OCI-LY1 (cell line): ENCODE measurements around the gene ACTG1.

Experiments used
- H2AFZ ChIP-seq: fragments of 200-600 bp; sonication (generic), shearing (Covaris generic); 2 replicates; pipeline ENCODE4 v1.6.0; 2014; ENCODE audit warnings: antibody characterized with exemption, mild to moderate bottlenecking, low read length
- H3F3A ChIP-seq: fragments of 200-600 bp; sonication (generic), shearing (Covaris generic); 2 replicates; pipeline ENCODE4 v1.6.0; 2014; ENCODE audit warnings: mild to moderate bottlenecking, antibody characterized with exemption, low read length, moderate library complexity; ENCODE audit not compliant: insufficient read depth
- H3K27ac ChIP-seq: fragments of 200-600 bp; sonication (generic); 2 replicates; pipeline ENCODE4 v1.5.1; 2014; ENCODE audit warnings: low read length, mixed run types, mild to moderate bottlenecking, low read depth; ENCODE audit not compliant: poor library complexity, severe bottlenecking
- H3K27me3 ChIP-seq: fragments of 200-600 bp; sonication (generic); 2 replicates; pipeline ENCODE4 v1.6.0; 2014; ENCODE audit warnings: antibody characterized with exemption, mild to moderate bottlenecking, low read length, moderate library complexity; ENCODE audit not compliant: insufficient read depth
- H3K36me3 ChIP-seq: fragments of 200-600 bp; sonication (generic); 2 replicates; pipeline ENCODE4 v1.6.1; 2014; ENCODE audit warnings: mild to moderate bottlenecking, antibody characterized with exemption, low read length, moderate library complexity, mixed read lengths; ENCODE audit not compliant: insufficient read depth
- H3K4me1 ChIP-seq: fragments of 200-600 bp; sonication (generic); 2 replicates; pipeline ENCODE4 v1.5.1; 2014; ENCODE audit warnings: mild to moderate bottlenecking, low read length, moderate library complexity; ENCODE audit not compliant: insufficient read depth, severe bottlenecking
- H3K4me2 ChIP-seq: fragments of 200-600 bp; sonication (generic), shearing (Covaris generic); 2 replicates; pipeline ENCODE4 v1.6.1; 2014; ENCODE audit warnings: low read length
- H3K4me3 ChIP-seq: fragments of 200-600 bp; sonication (generic); 2 replicates; pipeline ENCODE4 v1.5.1; 2014; ENCODE audit warnings: low read length, low read depth, mild to moderate bottlenecking, mixed read lengths; ENCODE audit not compliant: poor library complexity, severe bottlenecking
- H3K79me2 ChIP-seq: fragments of 200-600 bp; shearing (Covaris generic); 2 replicates; pipeline ENCODE4 v1.6.1; 2016; ENCODE audit warnings: mixed run types, low read length, mixed read lengths; ENCODE audit not compliant: insufficient read depth
- H3K9ac ChIP-seq: fragments of 200-600 bp; sonication (generic), shearing (Covaris generic); 2 replicates; pipeline ENCODE4 v1.6.1; 2014; ENCODE audit warnings: mild to moderate bottlenecking, low read length, mixed read lengths
- H3K9me2 ChIP-seq: fragments of 200-600 bp; sonication (generic), shearing (Covaris generic); 2 replicates; pipeline ENCODE4 v1.6.1; 2014; ENCODE audit warnings: low read depth, mild to moderate bottlenecking, low read length, mixed read lengths
- H3K9me3 ChIP-seq: fragments of 200-600 bp; shearing (Covaris generic); 2 replicates; pipeline ENCODE4 v1.6.1; 2014; ENCODE audit warnings: low read length, mixed read lengths
- H4K20me1 ChIP-seq: fragments of 200-600 bp; sonication (generic), shearing (Covaris generic); 2 replicates; pipeline ENCODE4 v1.6.0; 2016; ENCODE audit warnings: mild to moderate bottlenecking, low read length; ENCODE audit not compliant: insufficient read depth
- EZH2 ChIP-seq: fragments of 200-600 bp; sonication (generic), shearing (Covaris generic); IDR thresholded peaks from 2 replicates; pipeline ENCODE4 v1.8.0; 2017; ENCODE audit warnings: borderline replicate concordance, mixed run types, mild to moderate bottlenecking, antibody characterized with exemption, low read length, moderate library complexity, mixed read lengths
- TF ChIP-seq, protein P1 (sequence below): fragments of 200-600 bp; sonication (generic), shearing (Covaris generic); IDR thresholded peaks from 2 replicates; pipeline ENCODE4 v1.5.1; 2017; ENCODE audit warnings: mild to moderate bottlenecking, antibody characterized with exemption, low read length, moderate library complexity, mixed read lengths

Gene ACTG1

DNA sequence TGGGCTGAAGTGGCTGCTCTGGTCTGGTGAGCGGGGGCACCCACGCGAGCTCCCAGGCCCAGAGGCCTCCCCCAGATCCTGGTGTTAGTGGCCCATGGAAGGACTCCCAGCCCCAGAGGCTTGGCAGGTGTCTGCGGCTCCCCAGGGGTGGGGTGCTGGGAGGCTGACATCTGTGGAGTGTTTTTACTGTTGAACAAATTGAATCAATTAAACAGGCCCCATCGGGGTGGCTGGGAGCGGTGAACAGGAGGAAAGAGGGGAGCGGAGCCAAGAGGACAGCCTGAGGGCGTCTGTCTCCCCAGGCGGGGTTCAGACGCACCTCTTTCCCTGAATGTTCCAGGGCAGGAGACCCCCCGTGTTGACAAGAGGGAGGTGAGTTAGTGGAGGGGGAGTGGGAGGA lies 29.9 kb downstream of the ACTG1 start:
- Histone ChIP-seq H3K9me3 (no peaks in the 10 kb centered on the region), H3K4me1 (peaks cover 14% of the 10 kb centered on the region), H3K27ac (no peak overlapping the region), H3K9ac (no peak overlapping the region), H3K4me2 (no peak overlapping the region), H3K27me3 (no peaks in the 10 kb centered on the region; the same call in 1 of the 2 replicates), H3K4me3 (no peak overlapping the region), H4K20me1 (no peaks in the 10 kb centered on the region), H3K36me3 (no peaks in the 10 kb centered on the region), H2AFZ (no peak overlapping the region), H3K79me2 (no peaks in the 10 kb centered on the region), H3K9me2 (no peaks in the 10 kb centered on the region), H3F3A (no peaks in the 10 kb centered on the region)
- TF ChIP-seq, protein P1, sequence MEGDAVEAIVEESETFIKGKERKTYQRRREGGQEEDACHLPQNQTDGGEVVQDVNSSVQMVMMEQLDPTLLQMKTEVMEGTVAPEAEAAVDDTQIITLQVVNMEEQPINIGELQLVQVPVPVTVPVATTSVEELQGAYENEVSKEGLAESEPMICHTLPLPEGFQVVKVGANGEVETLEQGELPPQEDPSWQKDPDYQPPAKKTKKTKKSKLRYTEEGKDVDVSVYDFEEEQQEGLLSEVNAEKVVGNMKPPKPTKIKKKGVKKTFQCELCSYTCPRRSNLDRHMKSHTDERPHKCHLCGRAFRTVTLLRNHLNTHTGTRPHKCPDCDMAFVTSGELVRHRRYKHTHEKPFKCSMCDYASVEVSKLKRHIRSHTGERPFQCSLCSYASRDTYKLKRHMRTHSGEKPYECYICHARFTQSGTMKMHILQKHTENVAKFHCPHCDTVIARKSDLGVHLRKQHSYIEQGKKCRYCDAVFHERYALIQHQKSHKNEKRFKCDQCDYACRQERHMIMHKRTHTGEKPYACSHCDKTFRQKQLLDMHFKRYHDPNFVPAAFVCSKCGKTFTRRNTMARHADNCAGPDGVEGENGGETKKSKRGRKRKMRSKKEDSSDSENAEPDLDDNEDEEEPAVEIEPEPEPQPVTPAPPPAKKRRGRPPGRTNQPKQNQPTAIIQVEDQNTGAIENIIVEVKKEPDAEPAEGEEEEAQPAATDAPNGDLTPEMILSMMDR: no peak
- no peak for TF ChIP-seq EZH2

DNA sequence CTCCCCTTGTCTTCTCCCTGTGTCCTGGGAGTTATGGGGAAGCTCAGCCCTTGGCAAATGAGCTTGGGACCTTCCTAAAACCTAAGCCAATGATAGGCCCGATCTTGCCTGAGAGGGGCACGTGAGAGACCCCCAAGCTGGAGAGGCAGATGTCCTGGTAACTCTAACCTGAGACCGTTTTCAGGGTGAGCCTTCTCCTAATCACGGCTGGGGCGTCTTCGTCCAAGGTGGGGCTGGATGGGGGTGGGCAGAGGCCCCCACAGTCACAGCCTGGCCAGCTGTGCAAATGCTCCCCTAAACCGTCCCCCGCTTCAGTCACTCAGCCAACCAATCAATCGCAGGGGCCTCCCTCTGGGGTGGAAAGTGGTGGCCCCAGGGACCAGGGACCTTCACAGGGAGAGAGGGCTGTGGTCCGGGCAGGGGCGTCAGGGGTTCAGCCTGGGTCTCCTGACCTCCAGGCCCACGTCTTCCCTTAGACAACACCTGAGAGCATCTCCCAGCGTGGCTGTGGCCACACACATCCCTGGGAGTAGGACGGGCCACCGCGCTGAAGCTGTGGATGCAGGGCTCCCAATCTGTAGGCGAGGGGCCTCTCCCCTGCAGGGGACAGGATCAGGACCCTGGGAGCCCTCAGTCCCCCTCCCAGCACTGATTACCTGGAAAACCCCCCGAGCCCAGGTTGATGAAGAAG lies 30.6 kb downstream of the ACTG1 start:
- Histone ChIP-seq H3K79me2 (no peaks in the 10 kb centered on the region), H2AFZ (no peak overlapping the region), H3K9ac (no peak overlapping the region), H3K27ac (no peak overlapping the region), H3K36me3 (no peaks in the 10 kb centered on the region), H3K4me2 (no peak overlapping the region), H3K9me2 (no peaks in the 10 kb centered on the region), H3K4me3 (no peak overlapping the region), H3K27me3 (no peaks in the 10 kb centered on the region; the same call in 1 of the 2 replicates), H3K9me3 (no peaks in the 10 kb centered on the region), H3K4me1 (peaks cover 14% of the 10 kb centered on the region), H4K20me1 (no peaks in the 10 kb centered on the region), H3F3A (no peaks in the 10 kb centered on the region)
- no peak for TF ChIP-seq EZH2
- TF ChIP-seq, protein P1: no peak

GRCh38 chr17:81481073-81481799 lies 31.4 kb downstream of the ACTG1 start:
- Histone ChIP-seq H3K9ac (no peak overlapping the region), H3K27me3 (no peaks in the 10 kb centered on the region; the same call in 1 of the 2 replicates), H4K20me1 (no peaks in the 10 kb centered on the region), H3K4me3 (no peak overlapping the region), H3K4me2 (no peak overlapping the region), H3K36me3 (no peaks in the 10 kb centered on the region), H2AFZ (no peak overlapping the region), H3K9me2 (no peaks in the 10 kb centered on the region), H3K79me2 (no peaks in the 10 kb centered on the region), H3K9me3 (no peaks in the 10 kb centered on the region), H3F3A (no peaks in the 10 kb centered on the region), H3K27ac (no peak overlapping the region), H3K4me1 (peaks cover 14% of the 10 kb centered on the region)
- TF ChIP-seq, protein P1: no peak
- no peak for TF ChIP-seq EZH2
